Heart right ventricle (tissue), 16 donors: Measurements from ENCODE around the gene WIPF1. TPM values are rescaled to one million over a fixed set of nuclear protein-coding genes. Genes with fewer than 3 reads are reported as not detected.

ENCODE experiments used
- ATAC-seq, 8 donors: fragments of 200-7000 bp; cut with Tn5 transposase; one replicate each; pipeline ENCODE4 v1.9.1; 2020; ENCODE audit warnings: mild to moderate bottlenecking in 8 of 8, moderate library complexity in 8 of 8, moderate number of reproducible peaks in 1 of 8
- DNase-seq, 2 donors: peaks; one replicate each; pipeline ENCODE4 v3.0.0-alpha.2; 2020
- H3K27ac ChIP-seq, 10 donors: fragments of 200-600 bp; sonication (generic) in 2 of 10; one replicate each; pipeline versions ENCODE4 v1.5.0 to v1.8.0; 2020 to 2022; ENCODE audit warnings: mild to moderate bottlenecking in 3 of 10
- H3K27me3 ChIP-seq, 7 donors: fragments of 200-600 bp; one replicate each; pipeline ENCODE4 v1.8.0; 2021 to 2022; ENCODE audit warnings: mild to moderate bottlenecking in 2 of 7
- H3K36me3 ChIP-seq, 9 donors: fragments of 200-600 bp; sonication (generic) in 1 of 9; one replicate each; pipeline versions ENCODE4 v1.5.0 to v1.8.0; 2020 to 2022; ENCODE audit warnings: mild to moderate bottlenecking in 2 of 9
- H3K4me1 ChIP-seq, 9 donors: fragments of 200-600 bp; sonication (generic) in 1 of 9; one replicate each; pipeline versions ENCODE4 v1.5.0 to v1.8.0; 2020 to 2022; ENCODE audit warnings: mild to moderate bottlenecking in 4 of 9
- H3K4me3 ChIP-seq, 10 donors: fragments of 200-600 bp; sonication (generic) in 2 of 10; one replicate each; pipeline versions ENCODE4 v1.5.0 to v1.8.0; 2020 to 2022; ENCODE audit warnings: mild to moderate bottlenecking in 7 of 10, moderate library complexity in 2 of 10
- H3K9me3 ChIP-seq, 11 donors: fragments of 200-600 bp in 10 of 11; sonication (generic) in 2 of 11; one replicate each; pipeline versions ENCODE4 v1.5.0 to v1.8.0; 2013 to 2022; ENCODE audit warnings: mild to moderate bottlenecking in 2 of 11, control low read depth in 1 of 11, moderate library complexity in 1 of 11
- CTCF ChIP-seq, 9 donors: fragments of 200-600 bp; sonication (generic) in 2 of 9; IDR thresholded peaks; one replicate each; pipeline versions ENCODE4 v1.5.0 to v1.8.0; 2021 to 2022; ENCODE audit warnings: antibody characterized with exemption in 9 of 9, mild to moderate bottlenecking in 5 of 9, moderate library complexity in 1 of 9
- WGBS, 2 donors: extraction: QIAGEN DNeasy Blood & Tissue Kit; methylation state at CpG; one replicate each; pipeline ENCODE4 v1.1.7; 2013; ENCODE audit warnings: inconsistent platforms in 1 of 2; 5-methylcytosine and 5-hydroxymethylcytosine counted together
- intact Hi-C, 10 donors: fragments of 100-400 bp; cut with DNase I; formaldehyde crosslinking; loops; one replicate each; pipeline versions ENCODE4 v1.11.1 to v1.14.2; 2022
- polyA plus RNA-seq, 2 donors: library from polyadenylated mRNA; stranded (reverse); fragments of 200-250 nt; gene quantifications; one replicate each; pipeline ENCODE4 v1.2.3, GENCODE V29; 2013
- total RNA-seq, 10 donors: library from RNA; stranded (reverse); fragmentation: NEBNext Ultra II Directional in 3 of 10; extraction: Animal tissue kit (Norgen Biotek cat#: 25700) in 3 of 10; gene quantifications; one replicate each; pipeline versions ENCODE4 v1.2.1 to v1.2.4, GENCODE V29; 2021 to 2023
- donor health status: Arrhythmogenic right ventricular cardiomyopathy.
- donor health status: ischemic (EF 13 %, LVEDD 7.1; RV severe dilation, severe dysfunction).
- donor health status: healthy with polysubstance abuse.
- donor health status: DM: no; HTN: yes; CAD: no.
- donor health status: DM: no; HTN: no; CAD: no.
- donor health status: ischemic (EF 25% LVEDD 6.9; RV normal size, moderate dysfunction).
- donor health status: ischemic (EF 25% LVEDD 5.7; RV mildly dilated, moderate dysfunction).
- donor health status: healthy.
- donor health status: DM: yes; HTN: yes; CAD: no.
- donor health status: Ischemic cardiomyopathy.
- donor health status: ischemic (EF 35%, LVEDD 5.7; RV mildly dilated, moderate dysfunction).
- donor health status: nonischemic (EF 11% LVEDD 7.7; RV severe dilation, severe dysfunction).
- donor health status: DM: yes; HTN: yes; CAD: no.
- donor health status: PGD.
- donor health status: ischemic (EF 29% LVEDD 5.4; RV normal size, mild dysfunction).
- donor health status: nonischemic (EF 23%, LVEDD 6.1; RV moderate dilation, normal function).

Gene WIPF1
- total and polyA plus RNA-seq, 12 donors = 9.1 to 48.1 (median 15.6) TPM

- intact Hi-C loops = no loop called here
- ATAC-seq (no peak), DNase-seq (no peak)
- H3K27ac ChIP-seq = peak overlapping the region in 2 of 10 donors; percentile 0 to 93
- H3K4me1 ChIP-seq = peaks cover 0 to 85% (median 51%) of the 10 kb centered on the region in 9 donors
- 90 to 93% methylated on average over 11 of the region's 11 CpGs for WGBS, 2 donors
- H3K4me3 ChIP-seq = peak overlapping the region in 1 of 10 donors; percentile 57
- no peaks in the 10 kb centered on the region for H3K27me3 ChIP-seq
- peaks cover 0 to 41% (median 0%) of the 10 kb centered on the region in 9 donors for H3K36me3 ChIP-seq
- TF ChIP-seq CTCF (IDR thresholded peaks at IDR 0.05) = no peak
- H3K9me3 ChIP-seq = no peaks in the 10 kb centered on the region
Measured at GRCh38 chr2:174631009-174631981, 33.7 kb upstream of the WIPF1 start.

GRCh38 chr2:174630107-174630506 lies 32.5 kb upstream of the WIPF1 start:
- Histone ChIP-seq H3K4me3 (no peak overlapping the region), H3K36me3 (peaks cover 0 to 50% (median 0%) of the 10 kb centered on the region in 9 donors), H3K4me1 (peaks cover 0 to 73% (median 43%) of the 10 kb centered on the region in 9 donors), H3K27me3 (no peaks in the 10 kb centered on the region), H3K9me3 (no peaks in the 10 kb centered on the region), H3K27ac (peak overlapping the region in 3 of 10 donors; percentile 0 to 93 (median 39))
- intact Hi-C loops = no loop called here
- no peak for DNase-seq
- ATAC-seq = no peak
- no peak for TF ChIP-seq CTCF (IDR thresholded peaks at IDR 0.05)
- WGBS, 2 donors = 74 to 82% methylated on average over 3 of the region's 3 CpGs

- peaks cover 0 to 56% (median 0%) of the 10 kb centered on the region in 9 donors for H3K36me3 ChIP-seq
- H3K4me3 ChIP-seq = no peak overlapping the region
- peaks cover 0 to 67% (median 37%) of the 10 kb centered on the region in 9 donors for H3K4me1 ChIP-seq
- intact Hi-C loops = loop anchor here in 1 of 10 donors (10.0 kb wide), 1 partner anchor 45 kb away; no protein-coding TSS in a partner anchor
- no peaks in the 10 kb centered on the region for H3K9me3 ChIP-seq
- TF ChIP-seq CTCF (IDR thresholded peaks at IDR 0.05) = no peak
- no peaks in the 10 kb centered on the region for H3K27me3 ChIP-seq
- no peak for DNase-seq
- 91 to 92% methylated on average over 6 of the region's 6 CpGs for WGBS, 2 donors
- no peak overlapping the region for H3K27ac ChIP-seq
- no peak for ATAC-seq
Measured at GRCh38 chr2:174629506-174629905, 31.9 kb upstream of the WIPF1 start.

- 89 to 93% methylated on average over 2 of the region's 2 CpGs for WGBS, 2 donors
- intact Hi-C loops = loop anchor here in 1 of 10 donors (10.0 kb wide), 1 partner anchor 46 kb away; no protein-coding TSS in a partner anchor
- no peak for TF ChIP-seq CTCF (IDR thresholded peaks at IDR 0.05)
- no peaks in the 10 kb centered on the region for H3K9me3 ChIP-seq
- no peaks in the 10 kb centered on the region for H3K27me3 ChIP-seq
- no peak overlapping the region for H3K27ac ChIP-seq
- ATAC-seq = no peak
- H3K4me1 ChIP-seq = peaks cover 0 to 60% (median 32%) of the 10 kb centered on the region in 9 donors
- DNase-seq = no peak
- H3K4me3 ChIP-seq = no peak overlapping the region
- H3K36me3 ChIP-seq = peaks cover 0 to 64% (median 0%) of the 10 kb centered on the region in 9 donors
Measured at GRCh38 chr2:174628528-174629169, 31.0 kb upstream of the WIPF1 start.
